Neural cell (in vitro differentiated cells): Measurements from ENCODE around the gene SYCE3.

Experiments
- CTCF ChIP-seq: fragments of 450-650 bp; IDR thresholded peaks from 2 replicates; pipeline ENCODE4 v1.5.1; 2014; ENCODE audit warnings: antibody characterized with exemption, mild to moderate bottlenecking, moderate library complexity; ENCODE audit not compliant: poor library complexity, severe bottlenecking
- EP300 ChIP-seq: fragments of 450-650 bp; conservative IDR thresholded peaks from 2 replicates; pipeline ENCODE4 v1.6.1; 2014; ENCODE audit warnings: antibody characterized with exemption, mild to moderate bottlenecking, moderate library complexity; ENCODE audit not compliant: poor library complexity, severe bottlenecking
- POLR2AphosphoS5 ChIP-seq: IDR thresholded peaks from 2 replicates; pipeline ENCODE4 v1.6.1; 2012
- RAD21 ChIP-seq: fragments of 450-650 bp; conservative IDR thresholded peaks from 2 replicates; pipeline ENCODE4 v1.6.1; 2014; ENCODE audit warnings: antibody characterized with exemption, mild to moderate bottlenecking, moderate library complexity
- TAF1 ChIP-seq: IDR thresholded peaks from 2 replicates; pipeline ENCODE4 v1.6.1; 2012; ENCODE audit warnings: low read depth
- TF ChIP-seq, protein P1 (sequence below): IDR thresholded peaks from 2 replicates; pipeline ENCODE4 v1.6.1; 2012; ENCODE audit warnings: borderline replicate concordance

GRCh38 chr22:50545522-50546325 lies 17.0 kb downstream of the SYCE3 start, which contains the start of gene KLHDC7B:
- no peak for TF ChIP-seq CTCF
- TF ChIP-seq POLR2AphosphoS5: no peak
- TF ChIP-seq EP300: no peak
- TF ChIP-seq, protein P1, sequence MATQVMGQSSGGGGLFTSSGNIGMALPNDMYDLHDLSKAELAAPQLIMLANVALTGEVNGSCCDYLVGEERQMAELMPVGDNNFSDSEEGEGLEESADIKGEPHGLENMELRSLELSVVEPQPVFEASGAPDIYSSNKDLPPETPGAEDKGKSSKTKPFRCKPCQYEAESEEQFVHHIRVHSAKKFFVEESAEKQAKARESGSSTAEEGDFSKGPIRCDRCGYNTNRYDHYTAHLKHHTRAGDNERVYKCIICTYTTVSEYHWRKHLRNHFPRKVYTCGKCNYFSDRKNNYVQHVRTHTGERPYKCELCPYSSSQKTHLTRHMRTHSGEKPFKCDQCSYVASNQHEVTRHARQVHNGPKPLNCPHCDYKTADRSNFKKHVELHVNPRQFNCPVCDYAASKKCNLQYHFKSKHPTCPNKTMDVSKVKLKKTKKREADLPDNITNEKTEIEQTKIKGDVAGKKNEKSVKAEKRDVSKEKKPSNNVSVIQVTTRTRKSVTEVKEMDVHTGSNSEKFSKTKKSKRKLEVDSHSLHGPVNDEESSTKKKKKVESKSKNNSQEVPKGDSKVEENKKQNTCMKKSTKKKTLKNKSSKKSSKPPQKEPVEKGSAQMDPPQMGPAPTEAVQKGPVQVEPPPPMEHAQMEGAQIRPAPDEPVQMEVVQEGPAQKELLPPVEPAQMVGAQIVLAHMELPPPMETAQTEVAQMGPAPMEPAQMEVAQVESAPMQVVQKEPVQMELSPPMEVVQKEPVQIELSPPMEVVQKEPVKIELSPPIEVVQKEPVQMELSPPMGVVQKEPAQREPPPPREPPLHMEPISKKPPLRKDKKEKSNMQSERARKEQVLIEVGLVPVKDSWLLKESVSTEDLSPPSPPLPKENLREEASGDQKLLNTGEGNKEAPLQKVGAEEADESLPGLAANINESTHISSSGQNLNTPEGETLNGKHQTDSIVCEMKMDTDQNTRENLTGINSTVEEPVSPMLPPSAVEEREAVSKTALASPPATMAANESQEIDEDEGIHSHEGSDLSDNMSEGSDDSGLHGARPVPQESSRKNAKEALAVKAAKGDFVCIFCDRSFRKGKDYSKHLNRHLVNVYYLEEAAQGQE: no peak
- TF ChIP-seq RAD21: no peak
- no peak for TF ChIP-seq TAF1
